ENCODE measurements around the gene FBLN5. TPM values are rescaled to one million over a fixed set of nuclear protein-coding genes. Genes with fewer than 3 reads are reported as not detected.
A peak's percentile ranks its signal among the peaks of the same experiment; 100 is the strongest.

FBLN5 gene
- total and polyA plus RNA-seq, 4 donors: 3.9 to 21.8 (median 14.8) TPM

GRCh38 chr14:91888641-91889476, 58.6 kb downstream of the FBLN5 start:
- Histone ChIP-seq H3K4me1 (ENCODE audit: control insufficient read depth in 4 of 4, insufficient read depth in 4 of 4, low read length in 3 of 4) (peaks cover 10 to 21% (median 18%) of the 10 kb centered on the region in 4 donors), H3K27ac (ENCODE audit: low read depth in 1 of 2, low read length in 2 of 2) (peak overlapping the region; percentile 82), H3K4me3 (ENCODE audit: low read depth in 1 of 3, low read length in 3 of 3) (no peak overlapping the region), H3K27me3 (ENCODE audit: control insufficient read depth in 4 of 4, insufficient read depth in 4 of 4, low read length in 3 of 4) (no peaks in the 10 kb centered on the region), H3K36me3 (ENCODE audit: control insufficient read depth in 4 of 4, insufficient read depth in 3 of 4, low read depth in 1 of 4, low read length in 3 of 4) (no peaks in the 10 kb centered on the region), H3K9ac (ENCODE audit: low read depth in 1 of 2, low read length in 2 of 2) (no peak overlapping the region), H3K9me3 (ENCODE audit: control insufficient read depth in 4 of 4, low read length in 3 of 4) (no peaks in the 10 kb centered on the region)
- WGBS: 50% methylated on average over 10 of the region's 10 CpGs
- TF ChIP-seq FOXA2 (IDR thresholded peaks at IDR 0.05) (no peak), TAF1 (conservative IDR thresholded peaks at IDR 0.05) (no peak), ATF3 (IDR thresholded peaks at IDR 0.05) (peak; percentile 22), EGR1 (IDR thresholded peaks at IDR 0.05; ENCODE audit: low read depth in 2 of 2) (peak in 1 of 2 donors; percentile 69), REST (IDR thresholded peaks at IDR 0.05) (no peak), RXRA (IDR thresholded peaks at IDR 0.05) (no peak), HNF4G (IDR thresholded peaks at IDR 0.05) (no peak)
- no peak for DNase-seq (ENCODE audit: low spot score)

- Histone ChIP-seq H3K9ac (ENCODE audit: low read depth in 1 of 2, low read length in 2 of 2) (no peak overlapping the region), H3K36me3 (ENCODE audit: control insufficient read depth in 4 of 4, insufficient read depth in 3 of 4, low read depth in 1 of 4, low read length in 3 of 4) (no peaks in the 10 kb centered on the region), H3K9me3 (ENCODE audit: control insufficient read depth in 4 of 4, low read length in 3 of 4) (no peaks in the 10 kb centered on the region), H3K4me1 (ENCODE audit: control insufficient read depth in 4 of 4, insufficient read depth in 4 of 4, low read length in 3 of 4) (peaks cover 10 to 21% (median 18%) of the 10 kb centered on the region in 4 donors), H3K27me3 (ENCODE audit: control insufficient read depth in 4 of 4, insufficient read depth in 4 of 4, low read length in 3 of 4) (no peaks in the 10 kb centered on the region), H3K4me3 (ENCODE audit: low read depth in 1 of 3, low read length in 3 of 3) (no peak overlapping the region), H3K27ac (ENCODE audit: low read depth in 1 of 2, low read length in 2 of 2) (no peak overlapping the region)
- TF ChIP-seq NR2F2 (IDR thresholded peaks at IDR 0.05) (peak; percentile 12), GABPA (IDR thresholded peaks at IDR 0.05 in 1 of 2, conservative IDR thresholded peaks at IDR 0.05 in 1 of 2) (no peak)
- DNase-seq (ENCODE audit: low spot score): no peak
- WGBS: 97% methylated on average over 8 of the region's 8 CpGs
Measured at GRCh38 chr14:91886961-91887360, 60.5 kb downstream of the FBLN5 start.

- H3K36me3 ChIP-seq (ENCODE audit: control insufficient read depth in 4 of 4, insufficient read depth in 3 of 4, low read depth in 1 of 4, low read length in 3 of 4): no peaks in the 10 kb centered on the region
- no peak overlapping the region for H3K4me3 ChIP-seq (ENCODE audit: low read depth in 1 of 3, low read length in 3 of 3)
- H3K27ac ChIP-seq (ENCODE audit: low read depth in 1 of 2, low read length in 2 of 2): no peak overlapping the region
- WGBS: 76% methylated on average over 4 of the region's 4 CpGs
- no peak overlapping the region for H3K9ac ChIP-seq (ENCODE audit: low read depth in 1 of 2, low read length in 2 of 2)
- no peak for TF ChIP-seq FOXA2 (IDR thresholded peaks at IDR 0.05)
- no peak for TF ChIP-seq ZBTB33 (IDR thresholded peaks at IDR 0.05)
- TF ChIP-seq FOXA1 (IDR thresholded peaks at IDR 0.05): no peak
- no peak for TF ChIP-seq RAD21 (IDR thresholded peaks at IDR 0.05)
- no peak for TF ChIP-seq HNF4G (IDR thresholded peaks at IDR 0.05)
- TF ChIP-seq SP1 (IDR thresholded peaks at IDR 0.05): peak; percentile 12
- no peak for TF ChIP-seq EGR1 (IDR thresholded peaks at IDR 0.05; ENCODE audit: low read depth in 2 of 2)
- peak; percentile 69 for TF ChIP-seq NR2F2 (IDR thresholded peaks at IDR 0.05)
- TF ChIP-seq MAX (IDR thresholded peaks at IDR 0.05): no peak
- peak in 1 of 2 donors; percentile 4 for TF ChIP-seq RXRA (IDR thresholded peaks at IDR 0.05)
- no peak for TF ChIP-seq ATF3 (IDR thresholded peaks at IDR 0.05)
- TF ChIP-seq JUND (IDR thresholded peaks at IDR 0.05): no peak
- TF ChIP-seq YY1 (IDR thresholded peaks at IDR 0.05): no peak
- TF ChIP-seq REST (IDR thresholded peaks at IDR 0.05): no peak
- no peaks in the 10 kb centered on the region for H3K27me3 ChIP-seq (ENCODE audit: control insufficient read depth in 4 of 4, insufficient read depth in 4 of 4, low read length in 3 of 4)
- no peak for DNase-seq (ENCODE audit: low spot score)
- H3K4me1 ChIP-seq (ENCODE audit: control insufficient read depth in 4 of 4, insufficient read depth in 4 of 4, low read length in 3 of 4): peaks cover 10 to 21% (median 18%) of the 10 kb centered on the region in 4 donors
- H3K9me3 ChIP-seq (ENCODE audit: control insufficient read depth in 4 of 4, low read length in 3 of 4): no peaks in the 10 kb centered on the region
Measured at GRCh38 chr14:91885839-91886238, 61.7 kb downstream of the FBLN5 start.

All from liver (tissue), 9 donors.